ENCODE results near the gene MAGEA10. TPM values are rescaled to one million over a fixed set of nuclear protein-coding genes. Genes with fewer than 3 reads are reported as not detected.

Gene MAGEA10
- total RNA-seq, 1 experiment from 2014 or later, result not detected

GRCh38 chrX:152136312-152136711, 2.1 kb downstream of the MAGEA10 start:
- Histone ChIP-seq H2AFZ (ENCODE audit: low read length) (no peak overlapping the region), H3K27ac (ENCODE audit: insufficient read length, low read depth, low read length) (no peak overlapping the region), H3T11ph (ENCODE audit: low read length) (no peak overlapping the region), H3K56ac (ENCODE audit: insufficient read length, low read depth, low read length) (no peak overlapping the region), H3K4ac (ENCODE audit: low read depth, low read length) (no peak overlapping the region), H3K9ac (ENCODE audit: extremely low read depth, insufficient read length, low read length) (no peak overlapping the region), H3K4me2 (ENCODE audit: insufficient read depth, insufficient read length, low read length) (no peak overlapping the region), H4K91ac (ENCODE audit: insufficient read length, low read depth, low read length) (no peak overlapping the region), H4K20me1 (ENCODE audit: control insufficient read depth, insufficient read depth, insufficient read length) (no peaks in the 10 kb centered on the region), H2AK5ac (ENCODE audit: insufficient read length, low read length) (no peak overlapping the region), H4K8ac (replicated peaks; ENCODE audit: insufficient read length, low read depth, low read length) (no peak overlapping the region), H2BK120ac (ENCODE audit: low read depth, low read length, poor library complexity, severe bottlenecking) (no peak overlapping the region), H2BK20ac (ENCODE audit: low read depth, low read length, poor library complexity, severe bottlenecking) (no peak overlapping the region), H3K9me3 (ENCODE audit: control insufficient read depth, low read depth, low read length) (peaks cover 33% of the 10 kb centered on the region), H3K23ac (ENCODE audit: insufficient read length, low read depth, low read length) (no peak overlapping the region), H2BK5ac (ENCODE audit: insufficient read length, low read length) (no peak overlapping the region), H4K5ac (ENCODE audit: insufficient read length, low read depth, low read length) (no peak overlapping the region), H2BK12ac (ENCODE audit: insufficient read length, low read depth, low read length) (no peak overlapping the region), H3K79me2 (ENCODE audit: insufficient read depth, low read length) (no peaks in the 10 kb centered on the region), H3K23me2 (ENCODE audit: insufficient read length, low read depth, low read length, poor library complexity, severe bottlenecking) (no peaks in the 10 kb centered on the region), H2BK15ac (ENCODE audit: low read depth, low read length) (no peak overlapping the region), H3K27me3 (ENCODE audit: insufficient read depth, low read length) (no peaks in the 10 kb centered on the region), H3K14ac (ENCODE audit: insufficient read depth, low read length) (no peak overlapping the region), H3K18ac (ENCODE audit: insufficient read length, low read depth, low read length) (no peak overlapping the region), H3K79me1 (ENCODE audit: insufficient read depth, low read depth, low read length, poor library complexity, severe bottlenecking) (no peaks in the 10 kb centered on the region), H3K4me1 (ENCODE audit: insufficient read depth, low read length) (no peaks in the 10 kb centered on the region)
- Mint-ChIP-seq H3K4me1 (no peaks in the 10 kb centered on the region), H3K36me3 (ENCODE audit: insufficient read depth in 1 of 3, low read depth in 3 of 3) (peaks cover 0 to 3% (median 2%) of the 10 kb centered on the region in 3 experiments; a peak in 2 of 7 replicates), H3K4me3 (no peak overlapping the region), H3K9me3 (peaks cover 55 to 73% of the 10 kb centered on the region in 2 experiments), H3K27me3 (ENCODE audit: low read depth) (peaks cover 3% of the 10 kb centered on the region), H3K27ac (no peak overlapping the region; a peak in 1 of 7 replicates)
- TF ChIP-seq CTCF (conservative IDR thresholded peaks at IDR 0.05), result no peak
- no peak for DNase-seq
- WGBS (ENCODE audit: extremely low coverage, insufficient read length, low lambda C conversion rate), result no CpG with 5 or more reads among the region's 4 CpGs
